Activated T-helper 17 cell treated with anti-CD3 and anti-CD28 coated beads, Interleukin-2, amount 50 U/mL, for 72 hours (primary cell): ENCODE data around the gene ANKZF1. TPM values are rescaled to one million over a fixed set of nuclear protein-coding genes. Genes with fewer than 3 reads are reported as not detected.

Experiments
- ATAC-seq: fragments of 150-1000 bp; cut with Tn5 transposase; replicated peaks from 2 replicates; pipeline ENCODE4 v1.10.0; 2021; ENCODE audit warnings: mild to moderate bottlenecking, moderate library complexity
- H3K27ac Mint-ChIP-seq: one replicate; pipeline ENCODE4 v1.8.0; 2022; ENCODE audit warnings: mixed read lengths
- H3K27me3 Mint-ChIP-seq: one replicate; pipeline ENCODE4 v1.8.0; 2022; ENCODE audit warnings: mixed read lengths
- H3K36me3 Mint-ChIP-seq: one replicate; pipeline ENCODE4 v1.8.0; 2022; ENCODE audit warnings: low read depth, mild to moderate bottlenecking, mixed read lengths
- H3K4me1 Mint-ChIP-seq: one replicate; pipeline ENCODE4 v1.8.0; 2022; ENCODE audit warnings: mixed read lengths
- H3K4me3 Mint-ChIP-seq: one replicate; pipeline ENCODE4 v1.8.0; 2022; ENCODE audit warnings: mild to moderate bottlenecking, mixed read lengths
- H3K9me3 Mint-ChIP-seq: one replicate; pipeline ENCODE4 v1.8.0; 2022; ENCODE audit warnings: mixed read lengths
- total RNA-seq, 2 donors: library from RNA; stranded (reverse); gene quantifications; one replicate each; pipeline ENCODE4 v1.2.3, GENCODE V29; 2022

Gene ANKZF1
- total RNA-seq, 2 donors from 2014 or later, result 109 to 367 TPM

- no peaks in the 10 kb centered on the region for H3K9me3 Mint-ChIP-seq
- no peak overlapping the region for H3K27ac Mint-ChIP-seq
- peaks cover 8% of the 10 kb centered on the region for H3K4me1 Mint-ChIP-seq
- peaks cover under 1% of the 10 kb centered on the region for H3K27me3 Mint-ChIP-seq
- ATAC-seq, result no peak
- H3K36me3 Mint-ChIP-seq, result peaks cover 23% of the 10 kb centered on the region
- peak overlapping the region; percentile 97 for H3K4me3 Mint-ChIP-seq
Measured at GRCh38 chr2:219204425-219205164, 25.0 kb upstream of the ANKZF1 start.

GRCh38 chr2:219205165-219205538 is 24.5 kb upstream of the ANKZF1 start:
- Mint-ChIP-seq H3K4me1 (peaks cover 10% of the 10 kb centered on the region), H3K9me3 (no peaks in the 10 kb centered on the region), H3K27me3 (no peaks in the 10 kb centered on the region), H3K4me3 (peak overlapping the region; percentile 97), H3K36me3 (peaks cover 29% of the 10 kb centered on the region), H3K27ac (no peak overlapping the region)
- no peak for ATAC-seq

GRCh38 chr2:219205981-219206327 is 23.7 kb upstream of the ANKZF1 start:
- Mint-ChIP-seq H3K4me3 (peak overlapping the region; percentile 97), H3K27me3 (no peaks in the 10 kb centered on the region), H3K36me3 (peaks cover 37% of the 10 kb centered on the region), H3K9me3 (no peaks in the 10 kb centered on the region), H3K4me1 (peaks cover 10% of the 10 kb centered on the region), H3K27ac (peak overlapping the region; percentile 98)
- no peak for ATAC-seq

- Mint-ChIP-seq H3K36me3 (peaks cover 43% of the 10 kb centered on the region), H3K27ac (peak within 1 kb of the TSS; percentile 98), H3K4me3 (peak within 1 kb of the TSS; percentile 97), H3K9me3 (no peaks in the 10 kb centered on the region), H3K27me3 (no peaks in the 10 kb centered on the region), H3K4me1 (peaks cover 10% of the 10 kb centered on the region)
- ATAC-seq, result peak; percentile 98
Measured at GRCh38 chr2:219206328-219207133, 23.1 kb upstream of the ANKZF1 start, which contains the start of gene ZFAND2B. Gene ZFAND2B (plus strand): TSS chr2:219206782. CDS start chr2:219206988, 206 bp downstream.

GRCh38 chr2:219207134-219207883 is 22.3 kb upstream of the ANKZF1 start:
- Mint-ChIP-seq H3K27me3 (no peaks in the 10 kb centered on the region), H3K27ac (peak overlapping the region; percentile 28), H3K4me1 (peaks cover 10% of the 10 kb centered on the region), H3K9me3 (no peaks in the 10 kb centered on the region), H3K4me3 (peak overlapping the region; percentile 97), H3K36me3 (peaks cover 51% of the 10 kb centered on the region)
- ATAC-seq, result no peak

- Mint-ChIP-seq H3K9me3 (no peaks in the 10 kb centered on the region), H3K27me3 (no peaks in the 10 kb centered on the region), H3K4me1 (peaks cover 10% of the 10 kb centered on the region), H3K27ac (peak overlapping the region; percentile 75), H3K36me3 (peaks cover 59% of the 10 kb centered on the region), H3K4me3 (peak overlapping the region; percentile 97)
- no peak for ATAC-seq
Measured at GRCh38 chr2:219207884-219208740, 21.5 kb upstream of the ANKZF1 start.

GRCh38 chr2:219209236-219210195 is 20.1 kb upstream of the ANKZF1 start:
- H3K9me3 Mint-ChIP-seq, result no peaks in the 10 kb centered on the region
- peaks cover 73% of the 10 kb centered on the region for H3K36me3 Mint-ChIP-seq
- H3K4me3 Mint-ChIP-seq, result peak overlapping the region; percentile 97
- no peaks in the 10 kb centered on the region for H3K27me3 Mint-ChIP-seq
- peaks cover 10% of the 10 kb centered on the region for H3K4me1 Mint-ChIP-seq
- ATAC-seq, result no peak
- H3K27ac Mint-ChIP-seq, result peak overlapping the region; percentile 75

- Mint-ChIP-seq H3K27ac (peak overlapping the region; percentile 75), H3K36me3 (peaks cover 81% of the 10 kb centered on the region), H3K4me3 (peak overlapping the region; percentile 97), H3K4me1 (peaks cover 10% of the 10 kb centered on the region), H3K27me3 (no peaks in the 10 kb centered on the region), H3K9me3 (no peaks in the 10 kb centered on the region)
- no peak for ATAC-seq
Measured at GRCh38 chr2:219210196-219210885, 19.3 kb upstream of the ANKZF1 start.

GRCh38 chr2:219210886-219211362 is 18.7 kb upstream of the ANKZF1 start:
- Mint-ChIP-seq H3K4me3 (no peak overlapping the region), H3K9me3 (no peaks in the 10 kb centered on the region), H3K36me3 (peaks cover 87% of the 10 kb centered on the region), H3K27ac (no peak overlapping the region), H3K27me3 (no peaks in the 10 kb centered on the region), H3K4me1 (peaks cover 10% of the 10 kb centered on the region)
- no peak for ATAC-seq

GRCh38 chr2:219213026-219213415 is 16.6 kb upstream of the ANKZF1 start:
- no peak for ATAC-seq
- H3K4me1 Mint-ChIP-seq, result peaks cover 18% of the 10 kb centered on the region
- H3K4me3 Mint-ChIP-seq, result no peak overlapping the region
- no peaks in the 10 kb centered on the region for H3K27me3 Mint-ChIP-seq
- H3K27ac Mint-ChIP-seq, result no peak overlapping the region
- no peaks in the 10 kb centered on the region for H3K9me3 Mint-ChIP-seq
- peaks cover 100% of the 10 kb centered on the region for H3K36me3 Mint-ChIP-seq

GRCh38 chr2:219213486-219214071 is 16.0 kb upstream of the ANKZF1 start:
- peaks cover 13% of the 10 kb centered on the region for H3K4me1 Mint-ChIP-seq
- H3K27ac Mint-ChIP-seq, result no peak overlapping the region
- ATAC-seq, result no peak

GRCh38 chr2:219214141-219214540 is 15.5 kb upstream of the ANKZF1 start:
- Mint-ChIP-seq H3K9me3 (no peaks in the 10 kb centered on the region), H3K27ac (peak overlapping the region; percentile 23), H3K27me3 (no peaks in the 10 kb centered on the region), H3K36me3 (peaks cover 96% of the 10 kb centered on the region), H3K4me3 (no peak overlapping the region), H3K4me1 (peaks cover 13% of the 10 kb centered on the region)
- ATAC-seq, result no peak

More at GRCh38 chr2:219213486-219214071, 16.0 kb upstream of the ANKZF1 start:
- Mint-ChIP-seq H3K36me3 (peaks cover 98% of the 10 kb centered on the region), H3K4me3 (no peak overlapping the region), H3K27me3 (no peaks in the 10 kb centered on the region), H3K9me3 (no peaks in the 10 kb centered on the region)
